ENCODE data around the gene RBM38. TPM values are rescaled to one million over a fixed set of nuclear protein-coding genes. Genes with fewer than 3 reads are reported as not detected.

The RBM38 gene
- total RNA-seq, 6 donors from 2014 or later = 14.7 to 27.5 (median 22.3) TPM

- 96 to 97% methylated on average over 4 of the region's 4 CpGs for WGBS, 2 donors
- DNase-seq = no peak
- Histone ChIP-seq H3K4me1 (peaks cover 14 to 42% (median 30%) of the 10 kb centered on the region in 4 donors), H3K27ac (peak overlapping the region in 2 of 4 donors; percentile 61 to 80), H3K36me3 (no peaks in the 10 kb centered on the region), H3K9me3 (no peaks in the 10 kb centered on the region), H3K27me3 (no peaks in the 10 kb centered on the region), H3K4me3 (no peak overlapping the region)
- TF ChIP-seq POLR2A (IDR thresholded peaks at IDR 0.05) (no peak), CTCF (IDR thresholded peaks at IDR 0.05) (no peak), EP300 (IDR thresholded peaks at IDR 0.05) (no peak), POLR2AphosphoS5 (IDR thresholded peaks at IDR 0.05) (no peak)
- ATAC-seq (ENCODE audit: low FRiP score in 2 of 2) = no peak
Observed at GRCh38 chr20:57386762-57387161, 4.4 kb upstream of the RBM38 start.

GRCh38 chr20:57387463-57387862 lies 3.7 kb upstream of the RBM38 start:
- 91 to 95% methylated on average over 8 of the region's 8 CpGs for WGBS, 2 donors
- H3K4me1 ChIP-seq = peaks cover 18 to 49% (median 33%) of the 10 kb centered on the region in 4 donors
- no peaks in the 10 kb centered on the region for H3K9me3 ChIP-seq
- H3K4me3 ChIP-seq = no peak overlapping the region
- TF ChIP-seq POLR2AphosphoS5 (IDR thresholded peaks at IDR 0.05) (no peak), EP300 (IDR thresholded peaks at IDR 0.05) (no peak), POLR2A (IDR thresholded peaks at IDR 0.05) (no peak), CTCF (IDR thresholded peaks at IDR 0.05) (no peak)
- H3K27me3 ChIP-seq = no peaks in the 10 kb centered on the region
- no peak for DNase-seq
- H3K27ac ChIP-seq = no peak overlapping the region
- H3K36me3 ChIP-seq = no peaks in the 10 kb centered on the region
- ATAC-seq (ENCODE audit: low FRiP score in 2 of 2) = no peak

GRCh38 chr20:57387945-57388371 lies 3.2 kb upstream of the RBM38 start:
- no peak overlapping the region for H3K27ac ChIP-seq
- 85 to 89% methylated on average over 7 of the region's 7 CpGs for WGBS, 2 donors

GRCh38 chr20:57388953-57389694 lies 2.1 kb upstream of the RBM38 start:
- WGBS, 2 donors = 11 to 19% methylated on average over 14 to 25 of the region's 57 CpGs
- no peaks in the 10 kb centered on the region for H3K9me3 ChIP-seq
- no peaks in the 10 kb centered on the region for H3K27me3 ChIP-seq
- peaks cover 20 to 65% (median 47%) of the 10 kb centered on the region in 4 donors for H3K4me1 ChIP-seq
- peaks cover 0 to 7% (median 0%) of the 10 kb centered on the region in 4 donors for H3K36me3 ChIP-seq
- DNase-seq (peak; percentile 90 to 97), ATAC-seq (ENCODE audit: low FRiP score in 2 of 2) (peak; percentile 62 to 91)
- peak overlapping the region; percentile 64 to 85 (median 78) for H3K27ac ChIP-seq
- H3K4me3 ChIP-seq = peak overlapping the region; percentile 20 to 49 (median 40)
- TF ChIP-seq POLR2AphosphoS5 (IDR thresholded peaks at IDR 0.05) (no peak), CTCF (IDR thresholded peaks at IDR 0.05) (peak in 5 of 6 experiments; percentile 17 to 62 (median 37)), EP300 (IDR thresholded peaks at IDR 0.05) (no peak), POLR2A (IDR thresholded peaks at IDR 0.05) (peak in 1 of 4 donors; percentile 58)

More at GRCh38 chr20:57387945-57388371, 3.2 kb upstream of the RBM38 start:
- TF ChIP-seq POLR2A (IDR thresholded peaks at IDR 0.05) = no peak
- no peak for TF ChIP-seq CTCF (IDR thresholded peaks at IDR 0.05)
- TF ChIP-seq EP300 (IDR thresholded peaks at IDR 0.05) = no peak
- no peak for TF ChIP-seq POLR2AphosphoS5 (IDR thresholded peaks at IDR 0.05)
- H3K4me1 ChIP-seq = peaks cover 20 to 54% (median 37%) of the 10 kb centered on the region in 4 donors
- no peaks in the 10 kb centered on the region for H3K9me3 ChIP-seq
- no peaks in the 10 kb centered on the region for H3K27me3 ChIP-seq
- DNase-seq (peak in 1 of 2 donors; percentile 3), ATAC-seq (ENCODE audit: low FRiP score in 2 of 2) (no peak)
- H3K4me3 ChIP-seq = no peak overlapping the region
- no peaks in the 10 kb centered on the region for H3K36me3 ChIP-seq
